ENCODE data around the gene HIP1R.

DNA sequence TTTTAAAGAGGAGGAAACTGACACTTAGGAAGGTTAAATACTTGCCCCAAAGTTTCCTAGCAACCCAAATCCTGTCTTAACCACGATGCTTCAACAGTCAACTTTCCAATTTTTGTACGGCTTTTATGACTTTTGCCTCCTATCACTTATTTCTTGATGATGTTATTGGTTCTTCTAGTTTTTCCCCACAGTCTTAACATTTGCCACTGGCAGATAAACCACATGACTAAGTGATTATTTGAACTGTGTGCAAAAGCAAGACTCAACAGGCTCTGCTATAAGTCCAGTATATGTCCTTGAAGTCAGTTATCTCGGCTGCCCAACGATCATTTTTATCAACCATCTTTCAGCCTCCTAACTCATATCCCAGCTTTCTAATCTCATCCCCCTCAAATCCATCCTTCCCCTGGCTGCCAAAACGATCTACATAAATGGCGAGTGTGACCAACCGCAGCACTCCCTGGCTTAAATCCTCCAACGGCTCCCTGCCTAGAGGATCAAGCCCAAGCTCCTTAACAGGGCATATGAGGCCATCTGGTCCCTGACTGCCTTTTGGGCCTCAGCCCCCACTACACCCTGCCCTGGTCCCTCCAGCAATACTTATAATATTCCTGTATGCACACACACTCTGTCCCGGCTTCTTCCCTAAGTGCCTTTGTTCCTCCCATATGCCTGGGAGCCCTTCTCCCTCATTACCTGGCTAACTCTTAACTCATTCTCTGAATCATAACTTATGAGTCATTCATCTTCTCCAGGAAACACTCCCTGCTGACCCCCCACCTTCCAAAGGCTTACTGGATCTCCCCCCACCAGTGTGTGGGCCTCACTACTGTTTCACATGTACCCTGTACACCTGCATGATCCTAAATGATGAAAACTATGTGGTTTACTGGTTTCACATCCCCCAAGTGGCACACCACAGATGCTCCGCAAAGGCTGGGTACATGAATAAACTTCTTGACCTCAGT is 51.9 kb downstream of the HIP1R start:
- no peak for TF ChIP-seq CTCF (IDR thresholded peaks at IDR 0.05; ENCODE audit: low read depth, low read length)
- TF ChIP-seq, protein P1, sequence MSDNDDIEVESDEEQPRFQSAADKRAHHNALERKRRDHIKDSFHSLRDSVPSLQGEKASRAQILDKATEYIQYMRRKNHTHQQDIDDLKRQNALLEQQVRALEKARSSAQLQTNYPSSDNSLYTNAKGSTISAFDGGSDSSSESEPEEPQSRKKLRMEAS (IDR thresholded peaks at IDR 0.05; ENCODE audit: low read depth, low read length), result no peak
- no peak for TF ChIP-seq POLR2A (IDR thresholded peaks at IDR 0.05; ENCODE audit: extremely low read depth, insufficient read length)
- TF ChIP-seq MYC (IDR thresholded peaks at IDR 0.05; ENCODE audit: low read depth, low read length), result no peak
